ENCODE data around the gene DDX47. TPM values are rescaled to one million over a fixed set of nuclear protein-coding genes. Genes with fewer than 3 reads are reported as not detected.
"Not testable (repeated sequence)": the region's sequence is repeated elsewhere in the genome, so short reads cannot be mapped to it uniquely, and the experiment has no call there.

The DDX47 gene
- total RNA-seq, 1 experiment from 2014 or later = 115 TPM

GRCh38 chr12:12845794-12846243 lies 32.7 kb downstream of the DDX47 start:
- Histone ChIP-seq H3K9me3 (ENCODE audit: control insufficient read depth, insufficient read depth, low read depth, low read length) (no peaks in the 10 kb centered on the region), H3K36me3 (ENCODE audit: control insufficient read depth, insufficient read depth, low read length) (no peaks in the 10 kb centered on the region; the same call in 1 of the 2 replicates), H3K27me3 (ENCODE audit: control insufficient read depth, insufficient read depth, low read length) (no peaks in the 10 kb centered on the region), H3K4me1 (ENCODE audit: control insufficient read depth, insufficient read depth, low read length) (peaks cover 31% of the 10 kb centered on the region), H3K27ac (ENCODE audit: low read length) (peak overlapping the region; percentile 79), H3K4me3 (ENCODE audit: low read depth in 2 of 2, low read length in 2 of 2) (no peak overlapping the region)
- DNase-seq (ENCODE audit: low read depth, low spot score) = no peak
- intact Hi-C loops (cut with micrococcal nuclease; ENCODE audit: unreplicated experiment) = no loop called here
- TF ChIP-seq SIN3A (IDR thresholded peaks at IDR 0.05; ENCODE audit: borderline replicate concordance, insufficient read depth, low read depth, low read length) = no peak
- TF ChIP-seq, protein P1, sequence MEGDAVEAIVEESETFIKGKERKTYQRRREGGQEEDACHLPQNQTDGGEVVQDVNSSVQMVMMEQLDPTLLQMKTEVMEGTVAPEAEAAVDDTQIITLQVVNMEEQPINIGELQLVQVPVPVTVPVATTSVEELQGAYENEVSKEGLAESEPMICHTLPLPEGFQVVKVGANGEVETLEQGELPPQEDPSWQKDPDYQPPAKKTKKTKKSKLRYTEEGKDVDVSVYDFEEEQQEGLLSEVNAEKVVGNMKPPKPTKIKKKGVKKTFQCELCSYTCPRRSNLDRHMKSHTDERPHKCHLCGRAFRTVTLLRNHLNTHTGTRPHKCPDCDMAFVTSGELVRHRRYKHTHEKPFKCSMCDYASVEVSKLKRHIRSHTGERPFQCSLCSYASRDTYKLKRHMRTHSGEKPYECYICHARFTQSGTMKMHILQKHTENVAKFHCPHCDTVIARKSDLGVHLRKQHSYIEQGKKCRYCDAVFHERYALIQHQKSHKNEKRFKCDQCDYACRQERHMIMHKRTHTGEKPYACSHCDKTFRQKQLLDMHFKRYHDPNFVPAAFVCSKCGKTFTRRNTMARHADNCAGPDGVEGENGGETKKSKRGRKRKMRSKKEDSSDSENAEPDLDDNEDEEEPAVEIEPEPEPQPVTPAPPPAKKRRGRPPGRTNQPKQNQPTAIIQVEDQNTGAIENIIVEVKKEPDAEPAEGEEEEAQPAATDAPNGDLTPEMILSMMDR (IDR thresholded peaks at IDR 0.05) = no peak
- TF ChIP-seq REST (IDR thresholded peaks at IDR 0.05; ENCODE audit: insufficient read depth in 1 of 2, low read depth in 2 of 2, low read length in 1 of 2) = no peak
- no peak for TF ChIP-seq TCF7L2 (IDR thresholded peaks at IDR 0.05; ENCODE audit: low read depth, low read length)
- TF ChIP-seq POLR2AphosphoS5 (IDR thresholded peaks at IDR 0.05; ENCODE audit: low read depth, low read length) = no peak
- in situ Hi-C loops (cut with HindIII; ENCODE audit: low pct_unique_long_range_greater_than_20kb, low sequenced_read_pairs) = no loop called here
- no peak for ATAC-seq
- POLR2A ChIA-PET = no interaction called here
- CTCF ChIA-PET = no interaction called here
- BruUV-seq (replicated peaks) = TSS peak; percentile 33

DNA sequence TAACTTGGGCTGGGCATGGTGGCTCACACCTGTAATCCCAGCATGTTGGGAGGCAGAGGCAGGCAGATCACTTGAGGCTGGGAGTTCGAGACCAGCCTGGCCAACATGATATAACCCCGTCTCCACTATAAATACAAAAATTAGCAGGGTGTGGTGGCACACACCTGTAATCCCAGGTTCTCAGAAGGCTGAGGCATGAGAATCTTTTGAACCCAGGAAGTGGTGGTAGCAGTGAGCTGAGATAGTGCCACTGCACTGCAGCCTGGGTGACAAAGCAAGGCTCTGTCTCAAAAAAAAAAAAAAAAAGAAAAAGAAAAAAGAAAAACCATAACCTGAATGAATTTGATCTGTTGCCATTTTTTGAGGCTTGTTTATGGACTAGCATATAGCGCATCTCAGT lies 33.6 kb downstream of the DDX47 start:
- H3K36me3 ChIP-seq (ENCODE audit: control insufficient read depth, insufficient read depth, low read length); intact Hi-C loops (cut with micrococcal nuclease; ENCODE audit: unreplicated experiment); CTCF ChIA-PET; DNase-seq (ENCODE audit: low read depth, low spot score); POLR2A ChIA-PET; ATAC-seq; H3K9me3 ChIP-seq (ENCODE audit: control insufficient read depth, insufficient read depth, low read depth, low read length); H3K27me3 ChIP-seq (ENCODE audit: control insufficient read depth, insufficient read depth, low read length); H3K4me3 ChIP-seq (ENCODE audit: low read depth in 2 of 2, low read length in 2 of 2); in situ Hi-C loops (cut with HindIII; ENCODE audit: low pct_unique_long_range_greater_than_20kb, low sequenced_read_pairs); BruUV-seq (replicated peaks): not testable (repeated sequence)
- H3K27ac ChIP-seq (ENCODE audit: low read length) = peak overlapping the region; percentile 79
- H3K4me1 ChIP-seq (ENCODE audit: control insufficient read depth, insufficient read depth, low read length) = peaks cover 24% of the 10 kb centered on the region

- H3K4me1 ChIP-seq (ENCODE audit: control insufficient read depth, insufficient read depth, low read length) = no peaks in the 10 kb centered on the region
- TF ChIP-seq, protein P1 (IDR thresholded peaks at IDR 0.05) = no peak
- TF ChIP-seq REST (IDR thresholded peaks at IDR 0.05; ENCODE audit: insufficient read depth in 1 of 2, low read depth in 2 of 2, low read length in 1 of 2) (no peak), TCF7L2 (IDR thresholded peaks at IDR 0.05; ENCODE audit: low read depth, low read length) (no peak), POLR2AphosphoS5 (IDR thresholded peaks at IDR 0.05; ENCODE audit: low read depth, low read length) (no peak), SIN3A (IDR thresholded peaks at IDR 0.05; ENCODE audit: borderline replicate concordance, insufficient read depth, low read depth, low read length) (no peak)
- H3K27ac ChIP-seq (ENCODE audit: low read length) = no peak overlapping the region
- in situ Hi-C loops (cut with HindIII; ENCODE audit: low pct_unique_long_range_greater_than_20kb, low sequenced_read_pairs) (no loop called here), intact Hi-C loops (cut with micrococcal nuclease; ENCODE audit: unreplicated experiment) (no loop called here)
- H3K36me3 ChIP-seq (ENCODE audit: control insufficient read depth, insufficient read depth, low read length) = no peaks in the 10 kb centered on the region
- BruUV-seq (replicated peaks) = no TSS peak
- ChIA-PET CTCF (no interaction called here), POLR2A (no interaction called here)
- no peaks in the 10 kb centered on the region for H3K9me3 ChIP-seq (ENCODE audit: control insufficient read depth, insufficient read depth, low read depth, low read length)
- peak; percentile 64 for ATAC-seq
- no peaks in the 10 kb centered on the region for H3K27me3 ChIP-seq (ENCODE audit: control insufficient read depth, insufficient read depth, low read length)
- no peak for DNase-seq (ENCODE audit: low read depth, low spot score)
- H3K4me3 ChIP-seq (ENCODE audit: low read depth in 2 of 2, low read length in 2 of 2) = no peak overlapping the region
Observed at GRCh38 chr12:12853435-12853834, 40.3 kb downstream of the DDX47 start.
